Right renal pelvis (tissue), 4 donors: ENCODE results near the gene GTF2IRD1. TPM values are rescaled to one million over a fixed set of nuclear protein-coding genes. Genes with fewer than 3 reads are reported as not detected.
A peak's percentile ranks its signal among the peaks of the same experiment; 100 is the strongest.

Experiments used
- DNase-seq, 4 donors: peaks; one replicate each; pipeline ENCODE4 v3.0.0-alpha.2; 2013; ENCODE audit warnings: low read depth in 4 of 4, low spot score in 3 of 4, missing footprints in 1 of 4
- polyA plus RNA-seq, 4 donors: library from polyadenylated mRNA; unstranded; fragments of 120-200 nt; gene quantifications; one replicate each; pipeline ENCODE4 v1.2.1, GENCODE V29; 2013; ENCODE audit not compliant: insufficient read length in 4 of 4

The GTF2IRD1 gene
- polyA plus RNA-seq, 4 donors: 50.6 to 56.2 (median 52.4) TPM

DNA sequence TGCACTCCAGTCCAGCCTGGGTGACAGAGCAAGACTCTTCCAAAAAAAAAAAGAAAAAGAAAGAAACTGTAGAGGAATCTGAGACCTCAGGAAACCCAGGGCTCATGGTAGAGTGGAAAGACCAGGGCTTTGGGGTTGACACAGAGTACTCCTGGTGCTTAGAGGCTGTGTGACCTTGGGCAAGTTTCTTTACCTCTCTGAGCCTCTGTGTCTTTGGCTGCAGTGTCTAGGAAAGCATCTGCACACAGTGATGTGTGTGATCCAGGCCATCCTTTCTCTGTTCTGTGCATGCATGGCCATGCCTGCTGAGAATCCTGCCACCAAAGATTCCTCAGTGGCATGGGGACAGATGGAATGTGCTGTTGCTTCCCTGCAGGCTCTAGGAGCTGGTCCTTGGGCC, 132.1 kb downstream of the GTF2IRD1 start:
- DNase-seq: no peak

- DNase-seq: no peak
Observed at GRCh38 chr7:74586258-74587175, 132.8 kb downstream of the GTF2IRD1 start.

DNA sequence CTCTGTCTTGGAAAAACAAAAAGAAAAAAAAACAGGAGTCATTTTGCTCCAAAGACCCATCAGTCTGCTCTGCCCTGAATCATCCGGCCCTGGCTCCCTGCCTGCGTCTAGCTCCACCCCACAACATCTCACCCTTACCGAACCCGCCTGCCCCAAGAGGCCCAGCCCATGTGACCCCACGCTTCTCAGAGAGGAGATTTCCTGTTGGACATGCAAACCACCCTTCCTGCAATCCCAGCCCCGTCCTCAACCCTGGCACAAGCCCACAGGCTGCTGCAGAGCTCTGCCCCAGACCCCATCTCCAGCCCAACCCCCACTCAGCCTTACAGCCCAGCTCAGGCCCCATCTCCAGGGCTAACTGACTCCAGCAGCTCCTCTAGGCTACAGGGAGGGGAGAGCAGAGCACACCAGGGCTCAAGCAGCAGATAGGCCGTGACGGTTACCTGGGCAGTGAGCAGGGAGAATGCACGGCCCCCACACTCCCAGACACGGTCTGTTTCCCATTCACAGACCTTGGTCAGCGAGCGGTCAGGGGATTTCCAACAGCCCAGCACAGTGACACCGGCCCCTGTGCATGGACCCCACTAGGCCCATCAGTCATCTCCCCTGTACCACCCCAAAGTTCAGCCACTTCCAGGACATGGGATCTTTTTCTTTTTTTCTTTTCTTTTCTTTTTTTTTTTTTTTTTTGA, 133.9 kb downstream of the GTF2IRD1 start:
- peak; percentile 70 to 88 (median 79) for DNase-seq

GRCh38 chr7:74590813-74591212, 137.1 kb downstream of the GTF2IRD1 start:
- DNase-seq: no peak

- DNase-seq: no peak
Observed at GRCh38 chr7:74598558-74598957, 144.9 kb downstream of the GTF2IRD1 start.

DNA sequence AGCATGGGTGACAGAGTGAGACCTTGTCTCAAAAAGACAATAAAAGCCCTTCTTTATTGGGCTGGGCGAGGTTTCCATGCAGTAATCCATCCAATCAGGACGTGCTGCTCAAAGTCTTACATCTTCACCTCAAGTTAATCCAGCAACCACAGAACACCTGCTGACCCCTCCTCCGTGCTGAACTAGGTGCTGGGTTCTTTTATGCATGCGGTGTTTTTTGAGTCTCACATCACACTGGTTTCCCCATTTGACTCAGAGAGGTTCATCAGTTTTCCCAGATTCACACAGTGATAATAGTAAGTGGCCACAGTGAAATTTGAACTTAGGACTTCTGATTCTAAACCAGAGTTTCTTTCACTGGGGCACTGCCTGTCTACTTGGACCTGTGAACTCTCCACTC, 145.5 kb downstream of the GTF2IRD1 start:
- DNase-seq: no peak

DNA sequence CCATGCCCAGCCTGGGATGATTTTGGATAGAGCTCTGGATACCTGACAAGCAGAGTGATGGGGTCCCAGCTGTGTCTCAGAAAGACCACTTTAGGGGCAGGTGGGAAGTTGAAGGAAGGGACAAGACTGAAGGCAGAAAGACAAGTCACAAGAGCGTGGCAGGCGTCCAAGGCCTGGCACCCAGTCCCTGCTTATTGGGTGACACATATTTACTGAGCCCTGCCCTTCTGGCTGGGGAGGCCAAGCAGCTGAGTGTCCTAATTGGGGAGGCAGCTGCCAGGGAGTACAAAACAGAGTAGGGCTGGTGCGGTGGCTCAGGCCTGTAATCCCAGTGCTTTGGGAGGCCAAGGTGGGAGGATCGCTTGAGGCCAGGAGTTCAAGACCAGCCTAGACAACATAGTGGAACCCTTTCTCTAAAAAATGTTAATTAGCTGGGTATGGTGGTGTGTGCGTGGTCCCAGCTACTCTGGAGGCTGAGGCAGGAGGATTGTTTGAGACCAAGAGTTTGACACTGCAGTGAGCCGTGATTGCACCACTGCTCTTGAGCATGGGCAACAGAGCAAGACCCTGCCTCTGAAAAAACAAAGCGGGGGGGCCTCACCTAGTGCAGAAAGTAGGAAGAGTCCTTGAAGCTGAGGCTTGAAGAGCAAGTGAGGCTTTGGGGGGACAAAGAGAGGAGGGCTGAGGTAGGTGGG, 150.8 kb downstream of the GTF2IRD1 start:
- no peak for DNase-seq

GRCh38 chr7:74606101-74606908, 152.6 kb downstream of the GTF2IRD1 start:
- no peak for DNase-seq

DNA sequence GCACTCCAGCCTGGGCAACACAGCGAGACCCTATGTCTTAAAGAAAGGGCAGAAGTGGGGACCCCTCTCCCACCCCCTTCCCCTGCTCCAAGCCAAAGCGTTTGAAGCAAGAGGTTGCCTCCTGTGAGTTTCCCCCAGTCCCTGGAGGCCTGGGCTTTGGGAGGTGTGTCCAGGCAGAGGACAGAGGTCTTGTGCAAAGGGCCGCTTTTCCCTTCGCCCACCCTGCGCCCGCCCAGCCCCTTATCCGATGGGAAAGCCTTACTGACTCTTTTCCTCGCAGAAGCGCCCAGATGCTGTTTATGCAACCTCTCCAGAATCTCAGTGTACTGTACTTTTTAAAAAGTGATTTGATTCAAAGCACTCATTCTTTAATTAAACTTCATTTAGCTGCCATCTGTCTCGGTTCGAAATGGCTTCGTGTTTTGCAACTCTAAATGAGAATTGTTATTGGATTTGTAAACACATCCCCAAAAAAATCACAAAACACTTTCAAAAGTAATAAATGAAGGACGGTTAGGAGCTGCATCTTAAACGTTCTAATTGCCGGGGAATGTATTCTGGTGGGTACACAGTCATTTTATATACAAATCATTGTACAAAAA, 153.3 kb downstream of the GTF2IRD1 start:
- no peak for DNase-seq

GRCh38 chr7:74612015-74612829, 158.5 kb downstream of the GTF2IRD1 start:
- no peak for DNase-seq

- DNase-seq: no peak
Observed at GRCh38 chr7:74615933-74616780, 162.5 kb downstream of the GTF2IRD1 start.

DNA sequence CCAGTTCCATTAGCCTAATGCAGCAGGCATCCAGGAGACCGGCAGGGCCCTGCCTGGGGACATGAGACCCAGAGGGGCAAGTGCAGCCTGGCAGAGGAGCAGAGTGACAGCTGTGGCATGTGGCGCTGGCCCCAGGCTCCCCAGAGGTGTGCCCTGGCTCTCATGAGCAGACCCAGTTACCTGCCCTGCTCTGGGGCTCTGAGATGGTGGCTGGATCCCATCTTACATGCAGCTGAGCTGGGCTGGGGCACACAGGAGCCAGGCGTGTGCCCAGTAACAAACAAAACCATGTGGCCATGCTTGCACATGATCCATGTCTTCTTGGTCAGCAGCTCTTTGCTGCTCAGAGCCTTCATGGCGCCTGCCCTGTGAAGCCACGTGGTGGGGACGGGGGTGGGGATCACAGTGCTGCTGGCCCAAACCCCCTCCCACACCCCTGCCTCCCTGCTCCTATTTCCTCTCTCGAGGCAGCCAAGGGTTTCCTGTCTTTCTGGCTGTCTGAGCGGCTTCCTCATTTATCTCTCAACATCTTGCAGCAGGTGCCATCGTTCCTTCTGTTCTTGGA, 163.6 kb downstream of the GTF2IRD1 start:
- peak in 1 of 4 donors; percentile 41 for DNase-seq

GRCh38 chr7:74619235-74619860, 165.6 kb downstream of the GTF2IRD1 start:
- DNase-seq: no peak

- DNase-seq: no peak
Observed at GRCh38 chr7:74622228-74622749, 168.6 kb downstream of the GTF2IRD1 start.

GRCh38 chr7:74623135-74623534, 169.4 kb downstream of the GTF2IRD1 start:
- no peak for DNase-seq

GRCh38 chr7:74625446-74625845, 171.7 kb downstream of the GTF2IRD1 start:
- DNase-seq: no peak
